BJ (cell line): ENCODE data around the gene SLC38A10. TPM values are rescaled to one million over a fixed set of nuclear protein-coding genes. Genes with fewer than 3 reads are reported as not detected.

Experiments
- CTCF ChIA-PET: fragments of 350-600 bp; formaldehyde crosslinking; extraction: SDS; loops from one replicate; lab custom pipeline; 2021; ENCODE audit warnings: antibody characterized with exemption, inconsistent platforms; lab: Yijun Ruan, JAX
- POLR2A ChIA-PET: fragments of 300-600 bp; sonication (Branson Sonifier 250); formaldehyde crosslinking; extraction: SDS; loops from one replicate; lab custom pipeline; 2021; ENCODE audit warnings: antibody characterized with exemption; lab: Charles Lee
- DNase-seq: peaks from one replicate; pipeline ENCODE4 v3.0.0-alpha.2; 2011; ENCODE audit warnings: low read depth
- H3K27me3 ChIP-seq: 2 replicates; pipeline ENCODE4 v1.6.0; 2011; ENCODE audit warnings: low read length; ENCODE audit not compliant: control insufficient read depth, insufficient read depth
- H3K36me3 ChIP-seq: 2 replicates; pipeline ENCODE4 v1.5.1; 2011; ENCODE audit warnings: low read length; ENCODE audit not compliant: control insufficient read depth, insufficient read depth
- H3K4me3 ChIP-seq: 2 replicates; pipeline ENCODE4 v1.5.1; 2011; ENCODE audit warnings: low read depth, mild to moderate bottlenecking, control low read depth, low read length
- polyA plus RNA-seq: library from polyadenylated mRNA; depleted of rRNA; stranded (reverse); fragments of >200 nt; gene quantifications from 2 replicates; pipeline ENCODE4 v1.2.3, GENCODE V29; 2011
- TF ChIP-seq, protein P1 (sequence below): IDR thresholded peaks from 2 replicates; pipeline ENCODE4 v1.5.1; 2011; ENCODE audit warnings: low read depth, mild to moderate bottlenecking, control low read depth, inconsistent platforms, low read length, moderate library complexity; ENCODE audit not compliant: insufficient read depth

Gene SLC38A10
- polyA plus RNA-seq, 1 experiment: 55.4 TPM

DNA sequence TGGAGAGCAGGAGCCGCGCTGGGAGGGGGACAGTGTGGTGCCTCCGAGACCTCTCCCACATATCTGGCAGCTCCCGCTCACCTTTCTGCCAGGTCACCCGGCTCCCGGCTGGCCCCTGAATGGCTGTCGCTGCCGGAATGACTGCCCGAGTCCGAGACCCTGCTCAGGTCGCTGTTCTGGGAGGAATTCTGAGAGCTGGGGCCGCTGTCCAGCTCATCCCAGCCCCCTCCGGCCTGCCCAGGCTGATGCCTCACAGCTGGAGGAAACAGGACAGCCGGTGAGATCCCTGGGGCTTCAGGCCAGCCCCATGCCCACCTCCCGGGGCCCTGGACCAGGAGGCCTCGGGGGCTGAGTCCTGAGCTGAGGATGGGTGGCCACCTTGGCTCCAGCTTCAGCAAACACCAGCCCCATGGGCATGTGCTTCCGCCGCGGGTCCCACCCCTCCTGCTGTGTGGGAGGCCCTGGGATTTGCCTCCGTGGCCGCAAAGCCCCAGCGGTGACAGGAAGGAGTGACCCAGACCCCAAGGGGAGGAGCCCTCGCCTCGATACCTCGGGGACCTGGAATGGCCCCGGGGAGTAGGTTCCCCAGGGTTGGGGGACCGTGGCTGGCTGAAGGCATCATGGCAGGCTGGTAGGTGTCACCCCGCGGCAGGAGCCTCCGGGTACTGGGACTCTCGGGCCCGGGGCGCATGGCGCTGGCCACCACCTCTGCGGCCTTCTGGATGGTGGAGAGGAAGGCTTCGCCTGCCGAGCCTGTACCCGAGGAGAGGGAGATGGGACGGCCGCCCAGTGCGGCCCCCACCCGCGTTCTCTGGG lies 63.1 kb downstream of the SLC38A10 start:
- TF ChIP-seq, protein P1, sequence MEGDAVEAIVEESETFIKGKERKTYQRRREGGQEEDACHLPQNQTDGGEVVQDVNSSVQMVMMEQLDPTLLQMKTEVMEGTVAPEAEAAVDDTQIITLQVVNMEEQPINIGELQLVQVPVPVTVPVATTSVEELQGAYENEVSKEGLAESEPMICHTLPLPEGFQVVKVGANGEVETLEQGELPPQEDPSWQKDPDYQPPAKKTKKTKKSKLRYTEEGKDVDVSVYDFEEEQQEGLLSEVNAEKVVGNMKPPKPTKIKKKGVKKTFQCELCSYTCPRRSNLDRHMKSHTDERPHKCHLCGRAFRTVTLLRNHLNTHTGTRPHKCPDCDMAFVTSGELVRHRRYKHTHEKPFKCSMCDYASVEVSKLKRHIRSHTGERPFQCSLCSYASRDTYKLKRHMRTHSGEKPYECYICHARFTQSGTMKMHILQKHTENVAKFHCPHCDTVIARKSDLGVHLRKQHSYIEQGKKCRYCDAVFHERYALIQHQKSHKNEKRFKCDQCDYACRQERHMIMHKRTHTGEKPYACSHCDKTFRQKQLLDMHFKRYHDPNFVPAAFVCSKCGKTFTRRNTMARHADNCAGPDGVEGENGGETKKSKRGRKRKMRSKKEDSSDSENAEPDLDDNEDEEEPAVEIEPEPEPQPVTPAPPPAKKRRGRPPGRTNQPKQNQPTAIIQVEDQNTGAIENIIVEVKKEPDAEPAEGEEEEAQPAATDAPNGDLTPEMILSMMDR: no peak
- ChIA-PET CTCF (interaction anchor here (0.7 to 1.1 kb wide), 2 partner anchors 10 to 188 kb away, joined by 3 read pairs; no protein-coding TSS in a partner anchor), POLR2A (no interaction called here)
- Histone ChIP-seq H3K27me3 (no peaks in the 10 kb centered on the region), H3K36me3 (peaks cover 34% of the 10 kb centered on the region), H3K4me3 (no peak overlapping the region)
- DNase-seq: no peak

DNA sequence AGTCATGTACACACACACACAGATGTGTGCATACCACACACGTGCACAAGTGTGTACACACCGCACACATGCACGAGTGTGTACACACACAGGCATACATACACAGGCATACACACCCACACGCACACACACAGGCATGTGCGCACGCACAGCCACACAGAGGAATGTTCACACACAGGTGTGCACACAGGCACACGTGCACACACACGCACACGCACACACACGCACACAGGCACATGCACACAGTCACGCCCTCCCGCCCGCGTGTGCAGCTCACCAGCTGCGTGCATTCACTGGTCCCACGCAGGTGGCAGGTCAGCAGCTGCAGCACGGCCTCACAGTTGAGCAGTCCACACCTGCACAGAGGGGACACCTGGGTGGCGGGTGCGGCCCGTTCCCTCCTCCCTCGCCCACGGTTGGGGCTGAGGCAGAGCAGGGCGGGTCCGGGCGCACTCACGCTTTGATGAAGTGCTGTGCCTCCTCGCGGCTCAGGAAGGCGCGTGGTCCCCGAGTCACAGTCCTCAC lies 63.9 kb downstream of the SLC38A10 start:
- DNase-seq: no peak
- H3K27me3 ChIP-seq: no peaks in the 10 kb centered on the region
- H3K4me3 ChIP-seq: no peak overlapping the region
- peaks cover 34% of the 10 kb centered on the region for H3K36me3 ChIP-seq
- ChIA-PET POLR2A (no interaction called here), CTCF (interaction anchor here (0.7 kb wide), 1 partner anchor 187 kb away, joined by 3 read pairs; no protein-coding TSS in a partner anchor)
- TF ChIP-seq, protein P1: no peak

DNA sequence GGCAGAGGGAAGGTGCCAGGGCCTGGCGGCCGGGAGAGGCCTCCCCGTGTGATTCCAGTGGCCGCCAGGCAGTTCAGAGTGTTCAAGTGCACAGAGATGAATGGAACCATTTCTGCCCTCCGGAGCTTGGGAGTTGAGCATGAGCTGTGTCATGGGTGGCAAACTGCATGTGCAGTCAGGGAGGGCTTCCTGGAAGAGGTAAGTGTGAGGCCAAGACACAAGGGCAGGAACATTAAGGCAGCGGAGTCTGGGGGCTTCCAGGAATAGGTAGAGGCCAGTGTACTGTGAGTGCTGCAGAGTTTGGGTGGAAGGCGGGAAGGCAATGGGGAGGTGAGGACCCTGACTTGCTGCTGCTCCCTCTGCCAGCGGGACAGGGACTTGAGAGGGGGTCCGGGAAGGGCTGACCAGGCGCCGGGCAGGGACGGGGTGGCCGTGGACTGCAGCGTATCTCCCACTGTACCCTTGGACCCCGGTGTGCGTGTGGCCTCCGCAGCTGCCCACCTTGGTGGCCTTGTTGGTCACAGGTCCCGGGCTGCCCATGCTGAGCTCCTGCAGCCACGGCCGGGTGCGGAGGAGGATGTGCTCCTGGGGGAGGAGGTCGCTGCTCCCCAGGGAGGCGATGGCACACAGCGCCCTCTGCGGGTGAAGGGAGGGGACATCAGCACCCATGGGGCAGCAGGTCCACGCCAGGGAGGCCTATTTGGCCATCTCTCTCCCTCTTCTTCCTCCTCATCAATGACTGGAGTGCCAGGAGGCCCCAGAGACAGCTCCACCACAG lies 64.9 kb downstream of the SLC38A10 start:
- TF ChIP-seq, protein P1: peak; percentile 36
- ChIA-PET CTCF (no interaction called here), POLR2A (no interaction called here)
- H3K27me3 ChIP-seq: no peaks in the 10 kb centered on the region
- H3K36me3 ChIP-seq: peaks cover 30% of the 10 kb centered on the region
- no peak for DNase-seq
- H3K4me3 ChIP-seq: no peak overlapping the region

DNA sequence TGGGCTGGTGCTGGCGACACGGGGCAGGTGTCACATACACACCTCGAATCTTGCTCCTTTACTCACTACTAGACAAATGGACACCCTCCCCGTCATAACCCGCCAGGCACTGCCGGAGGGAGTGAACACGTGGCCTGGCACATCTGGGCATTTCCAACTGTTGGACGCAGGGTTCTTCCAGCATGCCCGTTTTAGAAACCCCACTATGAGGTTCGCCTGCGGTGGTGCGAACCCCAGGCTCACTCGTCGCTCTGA lies 65.5 kb downstream of the SLC38A10 start:
- ChIA-PET CTCF (no interaction called here), POLR2A (no interaction called here)
- Histone ChIP-seq H3K36me3 (peaks cover 30% of the 10 kb centered on the region), H3K4me3 (no peak overlapping the region), H3K27me3 (no peaks in the 10 kb centered on the region)
- TF ChIP-seq, protein P1: no peak
- no peak for DNase-seq
